GM12878 (cell line): Measurements from ENCODE around the gene NR1H4. TPM values are rescaled to one million over a fixed set of nuclear protein-coding genes. Genes with fewer than 3 reads are reported as not detected.

Source experiments
- ATAC-seq: fragments of 200-7000 bp; cut with Tn5 transposase; 3 replicates; pipeline ENCODE4 v1.9.1; 2020; ENCODE audit warnings: mild to moderate bottlenecking, moderate library complexity
- BruUV-seq: library from RNA; stranded (reverse); fragments of 400-500 nt; replicated peaks from 2 replicates; lab custom pipeline; 2021; lab: Mats Ljungman, UMichigan
- CTCF ChIA-PET: fragments of 300-600 bp; sonication (Branson Sonifier 250); formaldehyde crosslinking; extraction: SDS; loops from one replicate; lab custom pipeline; 2021; ENCODE audit warnings: inconsistent platforms; lab: Yijun Ruan, JAX
- POLR2A ChIA-PET: fragments of 350-600 bp; formaldehyde crosslinking; extraction: SDS; loops from one replicate; lab custom pipeline; 2021; ENCODE audit warnings: inconsistent platforms; lab: Charles Lee
- RAD21 ChIA-PET: fragments of 300-600 bp; sonication (Branson Sonifier 250); formaldehyde crosslinking; loops from one replicate; lab custom pipeline; 2023; ENCODE audit warnings: antibody characterized with exemption; ENCODE audit not compliant: unreplicated experiment; lab: Charles Lee
- SMC1A ChIA-PET: fragments of 300-600 bp; sonication (Branson Sonifier 250); formaldehyde crosslinking; loops from one replicate; lab custom pipeline; 2023; ENCODE audit not compliant: unreplicated experiment, uncharacterized antibody; lab: Charles Lee
- DNase-seq: peaks from one replicate; pipeline ENCODE4 v3.0.0-alpha.2; 2011; ENCODE audit warnings: low read depth, low spot score
- FAIRE-seq: peaks from 3 replicates; lab custom pipeline; 2011; peaks lifted over from hg19 to GRCh38; lab: Jason Lieb, UNC
- H2AFZ ChIP-seq: 2 replicates; pipeline ENCODE4 v1.6.0; 2011; ENCODE audit warnings: low read depth, low read length, control low read depth; ENCODE audit not compliant: control insufficient read depth
- H3K27ac ChIP-seq: 2 replicates; pipeline ENCODE4 v1.5.1; 2011; ENCODE audit warnings: control low read depth; ENCODE audit not compliant: control insufficient read depth, insufficient read depth
- H3K27me3 ChIP-seq, 2 experiments: replicated peaks in 1 of 2; 2 replicates each; pipeline versions ENCODE4 v1.6.0 to v1.6.1; 2011; ENCODE audit warnings: low read length in 1 of 2; ENCODE audit not compliant: control insufficient read depth in 2 of 2, insufficient read depth in 2 of 2
- H3K36me3 ChIP-seq, 2 experiments: 2 replicates each; pipeline ENCODE4 v1.5.1; 2011; ENCODE audit warnings: low read length in 1 of 2; ENCODE audit not compliant: control insufficient read depth in 2 of 2, insufficient read depth in 2 of 2
- H3K4me1 ChIP-seq: 2 replicates; pipeline ENCODE4 v1.6.1; 2011; ENCODE audit warnings: mild to moderate bottlenecking, low read length, moderate library complexity, mixed read lengths; ENCODE audit not compliant: control insufficient read depth, insufficient read depth
- H3K4me2 ChIP-seq: 2 replicates; pipeline ENCODE4 v1.6.0; 2011; ENCODE audit warnings: control low read depth; ENCODE audit not compliant: control insufficient read depth, insufficient read depth
- H3K4me3 ChIP-seq: fragments of 200-600 bp; sonication (generic); 2 replicates; pipeline ENCODE4 v1.5.1; 2016
- H3K79me2 ChIP-seq: 2 replicates; pipeline ENCODE4 v1.6.0; 2011; ENCODE audit warnings: low read length; ENCODE audit not compliant: control insufficient read depth, insufficient read depth
- H3K9ac ChIP-seq: 2 replicates; pipeline ENCODE4 v1.8.0; 2011; ENCODE audit warnings: low read length, control low read depth, mixed read lengths; ENCODE audit not compliant: control insufficient read depth, insufficient read depth
- H3K9me3 ChIP-seq: replicated peaks from 3 replicates; pipeline ENCODE4 v1.5.1; 2011; ENCODE audit warnings: mild to moderate bottlenecking, low read length; ENCODE audit not compliant: control insufficient read depth, insufficient read depth
- H4K20me1 ChIP-seq: 2 replicates; pipeline ENCODE4 v1.6.0; 2011; ENCODE audit not compliant: control insufficient read depth, insufficient read depth
- CREB1 ChIP-seq: IDR thresholded peaks from 2 replicates; pipeline ENCODE4 v1.6.1; 2012; ENCODE audit warnings: low read depth, mild to moderate bottlenecking, inconsistent platforms
- FOXK2 ChIP-seq: fragments of 450-650 bp; IDR thresholded peaks from 2 replicates; pipeline ENCODE4 v1.6.1; 2017; ENCODE audit warnings: mild to moderate bottlenecking, moderate library complexity
- GATAD2B ChIP-seq: fragments of 450-650 bp; conservative IDR thresholded peaks from 2 replicates; pipeline ENCODE4 v1.6.1; 2017; ENCODE audit warnings: low read depth, mild to moderate bottlenecking, moderate library complexity
- HDAC6 ChIP-seq: fragments of 200-600 bp; sonication (generic); IDR thresholded peaks from one replicate; pipeline ENCODE4 v1.8.0; 2017; ENCODE audit warnings: antibody characterized with exemption; ENCODE audit not compliant: unreplicated experiment
- JUND ChIP-seq: IDR thresholded peaks from 2 replicates; pipeline ENCODE4 v1.6.1; 2012; ENCODE audit warnings: low read depth, mild to moderate bottlenecking, low read length, improper control_type of control experiment, moderate library complexity
- LARP7 ChIP-seq: fragments of 450-650 bp; IDR thresholded peaks from 2 replicates; pipeline ENCODE4 v1.6.1; 2017; ENCODE audit warnings: mild to moderate bottlenecking
- MTA2 ChIP-seq: fragments of 450-650 bp; IDR thresholded peaks from 2 replicates; pipeline ENCODE4 v1.6.1; 2016; ENCODE audit warnings: low read depth, mild to moderate bottlenecking, moderate library complexity
- PML ChIP-seq: IDR thresholded peaks from 2 replicates; pipeline ENCODE4 v1.6.1; 2012; ENCODE audit warnings: low read length, inconsistent platforms
- YBX1 ChIP-seq: fragments of 450-650 bp; IDR thresholded peaks from 2 replicates; pipeline ENCODE4 v1.6.1; 2016; ENCODE audit warnings: antibody characterized with exemption
- ZNF384 ChIP-seq: IDR thresholded peaks from 2 replicates; pipeline ENCODE4 v1.6.1; 2012; ENCODE audit warnings: low read depth, mild to moderate bottlenecking, low read length, improper control_type of control experiment, borderline replicate concordance
- ZSCAN29 ChIP-seq: fragments of 450-650 bp; IDR thresholded peaks from 2 replicates; pipeline ENCODE4 v1.6.1; 2017; ENCODE audit warnings: mild to moderate bottlenecking, moderate library complexity
- WGBS: methylation state at CpG from one replicate; pipeline ENCODE4 v1.1.6; 2016; ENCODE audit warnings: low lambda C conversion rate; ENCODE audit not compliant: insufficient replicate concordance, insufficient coverage; ENCODE audit errors: missing lambda C conversion rate; 5-methylcytosine and 5-hydroxymethylcytosine counted together
- in situ Hi-C: fragments of 300-500 bp; cut with MboI; formaldehyde crosslinking; loops from 9 replicates; pipeline ENCODE4 v1.14.3; 2018; ENCODE audit warnings: mixed read lengths
- intact Hi-C: fragments of 100-400 bp; cut with micrococcal nuclease; formaldehyde crosslinking; loops from one replicate; pipeline ENCODE4 v1.14.2; 2022; ENCODE audit not compliant: unreplicated experiment
- polyA plus RNA-seq, 11 experiments: library from polyadenylated mRNA; depleted of rRNA in 4 of 11; unstranded in 6 of 11; stranded (reverse) in 5 of 11; fragments of >200 nt; fragmentation: Nextera tagmentation in 4 of 11; fragmentation: Illumina TruSeq in 1 of 11; extraction: Ambion mirVana in 4 of 11; extraction: Trizol in 1 of 11; gene quantifications; 1 replicate in 1 of 11; 2 replicates in 10 of 11; pipeline versions ENCODE4 v1.2.1 to v1.2.3, GENCODE V29; 2011 to 2016; ENCODE audit warnings: inconsistent platforms in 2 of 11, missing spikeins in 2 of 11, low read depth in 1 of 11
- total RNA-seq, 4 experiments: library from RNA; depleted of rRNA in 3 of 4; stranded (reverse); fragments of >200 nt in 3 of 4; fragmentation: Illumina TruSeq in 1 of 4; extraction: Trizol in 1 of 4; gene quantifications; 2 replicates each; pipeline versions ENCODE4 v1.2.1 to v1.2.3, GENCODE V29; 2013 to 2021
- TF ChIP-seq, protein P1 (sequence below): IDR thresholded peaks from 2 replicates; pipeline ENCODE4 v1.6.1; 2011; ENCODE audit warnings: low read depth, low read length, improper control_type of control experiment, borderline replicate concordance

Gene NR1H4
- total and polyA plus RNA-seq, 10 of the 15 experiments (the other 5 are each of a cell fraction or from before 2014, with no cell fraction given) = 0.04 TPM; not detected in 9

DNA sequence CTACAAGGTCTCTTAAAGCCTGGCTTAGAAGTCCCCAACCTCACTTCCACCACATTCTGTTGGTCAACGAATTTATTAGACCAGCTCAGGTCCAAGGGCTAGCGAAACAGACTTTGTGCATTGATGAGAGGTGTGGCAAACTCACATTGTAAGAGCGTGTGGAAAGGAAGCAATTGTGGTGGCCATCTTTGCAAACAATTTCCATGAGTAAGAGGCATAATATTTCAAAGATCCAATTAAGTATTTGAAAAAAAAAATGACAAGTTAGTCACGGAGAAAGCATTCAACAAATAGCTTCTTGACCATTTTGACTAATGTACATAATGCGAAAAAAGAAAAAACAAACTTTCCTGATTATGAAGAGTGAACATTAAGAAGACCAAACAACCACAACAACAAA lies 7.4 kb downstream of the NR1H4 start:
- no peaks in the 10 kb centered on the region for H3K79me2 ChIP-seq
- no peak overlapping the region for H3K27ac ChIP-seq
- no peaks in the 10 kb centered on the region for H3K27me3 ChIP-seq
- H3K4me2 ChIP-seq = no peak overlapping the region
- TF ChIP-seq CREB1 (no peak), JUND (no peak), LARP7 (no peak), YBX1 (no peak), ZSCAN29 (no peak), MTA2 (no peak)
- TF ChIP-seq, all 136 proteins: peak for 0
- DNase-seq = no peak
- Histone ChIP-seq H3K9me3 (no peaks in the 10 kb centered on the region), H3K9ac (no peak overlapping the region), H3K36me3 (no peaks in the 10 kb centered on the region), H3K4me3 (no peak overlapping the region), H4K20me1 (no peaks in the 10 kb centered on the region), H2AFZ (no peak overlapping the region), H3K4me1 (no peaks in the 10 kb centered on the region)
- intact Hi-C loops = no loop called here
- POLR2A ChIA-PET = no interaction called here
- no peak for ATAC-seq
- CTCF ChIA-PET = no interaction called here
- BruUV-seq = no TSS peak
- SMC1A ChIA-PET = interaction anchor here (1.9 kb wide), 1 partner anchor 12 kb away, joined by 5 read pairs; no protein-coding TSS in a partner anchor
- in situ Hi-C loops = no loop called here
- RAD21 ChIA-PET = no interaction called here
- WGBS = 51% methylated on average over 5 of the region's 5 CpGs
- FAIRE-seq = no peak

- Histone ChIP-seq H3K9me3 (no peaks in the 10 kb centered on the region), H3K4me3 (no peak overlapping the region), H4K20me1 (no peaks in the 10 kb centered on the region), H3K27me3 (no peaks in the 10 kb centered on the region), H2AFZ (no peak overlapping the region), H3K4me1 (no peaks in the 10 kb centered on the region), H3K27ac (no peak overlapping the region), H3K79me2 (no peaks in the 10 kb centered on the region), H3K9ac (no peak overlapping the region), H3K36me3 (no peaks in the 10 kb centered on the region), H3K4me2 (no peak overlapping the region)
- ChIA-PET POLR2A (no interaction called here), CTCF (interaction anchor here (0.6 to 0.8 kb wide), 2 partner anchors 9 to 11 kb away, joined by 3 read pairs; no protein-coding TSS in a partner anchor), RAD21 (no interaction called here), SMC1A (no interaction called here)
- FAIRE-seq (no peak), DNase-seq (no peak), ATAC-seq (no peak)
- BruUV-seq = no TSS peak
- TF ChIP-seq PML (no peak), FOXK2 (no peak), ZNF384 (no peak), HDAC6 (no peak), GATAD2B (no peak)
- TF ChIP-seq, protein P1, sequence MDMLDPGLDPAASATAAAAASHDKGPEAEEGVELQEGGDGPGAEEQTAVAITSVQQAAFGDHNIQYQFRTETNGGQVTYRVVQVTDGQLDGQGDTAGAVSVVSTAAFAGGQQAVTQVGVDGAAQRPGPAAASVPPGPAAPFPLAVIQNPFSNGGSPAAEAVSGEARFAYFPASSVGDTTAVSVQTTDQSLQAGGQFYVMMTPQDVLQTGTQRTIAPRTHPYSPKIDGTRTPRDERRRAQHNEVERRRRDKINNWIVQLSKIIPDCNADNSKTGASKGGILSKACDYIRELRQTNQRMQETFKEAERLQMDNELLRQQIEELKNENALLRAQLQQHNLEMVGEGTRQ = no peak
- in situ Hi-C loops = no loop called here
- intact Hi-C loops = no loop called here
- WGBS = 23% methylated on average over 6 of the region's 6 CpGs
These were observed 10.7 kb downstream of the NR1H4 start for GRCh38 chr12:100484183-100484886.
